Sigmoid colon (tissue), 7 donors: ENCODE data around the gene COL15A1. TPM values are rescaled to one million over a fixed set of nuclear protein-coding genes. Genes with fewer than 3 reads are reported as not detected.

Experiments
- DNase-seq: peaks from one replicate; pipeline ENCODE4 v3.0.0-alpha.2; 2019
- H3K27ac ChIP-seq, 4 donors: fragments of 200-600 bp; sonication (generic); one replicate each; pipeline ENCODE4 v1.5.1; 2016 to 2019; ENCODE audit warnings: mild to moderate bottlenecking in 1 of 4
- H3K27me3 ChIP-seq, 3 donors: fragments of 200-600 bp; sonication (generic); one replicate each; pipeline ENCODE4 v1.5.1; 2019; ENCODE audit warnings: mild to moderate bottlenecking in 1 of 3
- H3K36me3 ChIP-seq, 4 donors: fragments of 200-600 bp; sonication (generic); one replicate each; pipeline ENCODE4 v1.5.1; 2016 to 2019
- H3K4me1 ChIP-seq, 4 donors: fragments of 200-600 bp; sonication (generic); one replicate each; pipeline ENCODE4 v1.5.1; 2017 to 2019
- H3K4me3 ChIP-seq, 4 donors: fragments of 200-600 bp; sonication (generic); one replicate each; pipeline ENCODE4 v1.5.1; 2017 to 2019; ENCODE audit warnings: mild to moderate bottlenecking in 2 of 4, moderate library complexity in 1 of 4
- H3K9me3 ChIP-seq, 4 donors: fragments of 200-600 bp in 3 of 4; sonication (generic) in 3 of 4; one replicate each; pipeline versions ENCODE4 v1.5.1 to v1.6.1; 2013 to 2019
- CTCF ChIP-seq, 4 experiments: fragments of 450-650 bp in 3 of 4; fragments of 200-600 bp in 1 of 4; IDR thresholded peaks; one replicate each; pipeline ENCODE4 v1.5.1; 2016 to 2019; ENCODE audit warnings: antibody characterized with exemption in 4 of 4, mild to moderate bottlenecking in 3 of 4, moderate library complexity in 2 of 4
- EP300 ChIP-seq, 4 donors: sonication (generic); formaldehyde crosslinking; IDR thresholded peaks; one replicate each; pipeline ENCODE4 v1.6.1; 2017; ENCODE audit warnings: antibody characterized with exemption in 4 of 4
- POLR2A ChIP-seq, 2 donors: fragments of 450-650 bp; IDR thresholded peaks; one replicate each; pipeline ENCODE4 v1.6.1; 2016; ENCODE audit warnings: antibody characterized with exemption in 2 of 2, mild to moderate bottlenecking in 2 of 2, moderate library complexity in 2 of 2
- POLR2AphosphoS5 ChIP-seq, 4 donors: sonication (generic); formaldehyde crosslinking; IDR thresholded peaks; one replicate each; pipeline ENCODE4 v1.6.1; 2017; ENCODE audit warnings: antibody characterized with exemption in 4 of 4
- WGBS, 2 donors: extraction: QIAGEN DNeasy Blood & Tissue Kit; methylation state at CpG; one replicate each; pipeline ENCODE4 v1.1.7; 2013; 5-methylcytosine and 5-hydroxymethylcytosine counted together
- intact Hi-C: fragments of 100-400 bp; cut with DNase I; formaldehyde crosslinking; loops from one replicate; pipeline ENCODE4 v1.15.1; 2023
- polyA plus RNA-seq, 3 donors: library from polyadenylated mRNA; stranded (reverse); fragments of 200-250 nt; gene quantifications; one replicate each; pipeline ENCODE4 v1.2.3, GENCODE V29; 2013
- total RNA-seq, 4 donors: library from RNA; depleted of rRNA; stranded (reverse); fragments of >200 nt; gene quantifications; one replicate each; pipeline ENCODE4 v1.1.0, GENCODE V29; 2016
- donor health status: healthy with polysubstance abuse.
- donor health status: Bipolar disorder and iron deficiency.
- donor health status: healthy.

Gene COL15A1
- total and polyA plus RNA-seq, 7 donors = under 0.01 to 104 (median 21.4) TPM

DNA sequence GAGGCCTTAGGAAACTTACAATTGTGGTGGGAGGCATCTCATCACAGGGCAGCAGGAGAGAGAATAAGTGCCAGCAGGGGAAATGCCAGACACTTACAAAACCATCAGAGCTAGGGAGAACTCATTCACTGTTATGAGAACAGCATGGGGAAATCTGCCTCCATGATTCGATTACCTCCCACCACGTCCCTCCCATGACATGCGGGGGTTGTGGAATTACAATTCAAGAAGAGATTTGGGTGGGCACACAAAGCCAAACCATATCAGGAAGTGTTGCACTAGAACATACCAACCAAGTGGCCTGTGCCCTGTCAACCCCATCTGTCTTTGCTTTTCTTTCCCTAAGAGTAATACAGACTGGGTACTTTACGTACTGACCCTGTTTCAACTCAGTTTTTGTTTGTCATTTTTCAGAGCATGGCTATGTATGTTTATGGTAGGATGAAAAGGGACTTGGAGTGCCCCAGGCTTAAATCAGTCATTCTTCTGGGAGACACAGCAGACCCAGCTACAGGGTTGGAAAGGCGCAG is 102.9 kb downstream of the COL15A1 start:
- DNase-seq = no peak
- Histone ChIP-seq H3K4me1 (peaks cover 0 to 34% (median 22%) of the 10 kb centered on the region in 4 donors), H3K36me3 (peaks cover 4 to 80% (median 25%) of the 10 kb centered on the region in 4 donors), H3K27ac (peak overlapping the region in 3 of 4 donors; percentile 76 to 88 (median 87)), H3K4me3 (no peak overlapping the region), H3K9me3 (peaks cover 0 to 9% (median 0%) of the 10 kb centered on the region in 4 donors), H3K27me3 (no peaks in the 10 kb centered on the region)
- 89 to 91% methylated on average over 5 of the region's 5 CpGs for WGBS, 2 donors
- intact Hi-C loops = no loop called here
- peak; percentile 58 to 91 (median 84) for TF ChIP-seq POLR2AphosphoS5 (IDR thresholded peaks at IDR 0.05)
- TF ChIP-seq POLR2A (IDR thresholded peaks at IDR 0.05) = no peak
- peak; percentile 11 to 97 (median 86) for TF ChIP-seq EP300 (IDR thresholded peaks at IDR 0.05)
- no peak for TF ChIP-seq CTCF (IDR thresholded peaks at IDR 0.05)

GRCh38 chr9:99049228-99049627 is 105.5 kb downstream of the COL15A1 start:
- WGBS, 2 donors = 88 to 95% methylated on average over 1 of the region's 1 CpG
- TF ChIP-seq CTCF (IDR thresholded peaks at IDR 0.05) (no peak), EP300 (IDR thresholded peaks at IDR 0.05) (no peak), POLR2A (IDR thresholded peaks at IDR 0.05) (no peak), POLR2AphosphoS5 (IDR thresholded peaks at IDR 0.05) (no peak)
- H3K27me3 ChIP-seq = no peaks in the 10 kb centered on the region
- H3K4me1 ChIP-seq = peaks cover 0 to 59% (median 45%) of the 10 kb centered on the region in 4 donors
- peaks cover 4 to 56% (median 19%) of the 10 kb centered on the region in 4 donors for H3K36me3 ChIP-seq
- peaks cover 0 to 9% (median 0%) of the 10 kb centered on the region in 4 donors for H3K9me3 ChIP-seq
- H3K27ac ChIP-seq = peak overlapping the region in 3 of 4 donors; percentile 72 to 88 (median 87)
- intact Hi-C loops = no loop called here
- no peak for DNase-seq
- H3K4me3 ChIP-seq = no peak overlapping the region

GRCh38 chr9:99049641-99050040 is 105.9 kb downstream of the COL15A1 start:
- intact Hi-C loops = loop anchor here (5.0 kb wide), 1 partner anchor 53 kb away; no protein-coding TSS in a partner anchor
- peak overlapping the region in 3 of 4 donors; percentile 72 to 88 (median 87) for H3K27ac ChIP-seq
- DNase-seq = no peak
- peaks cover 0 to 59% (median 45%) of the 10 kb centered on the region in 4 donors for H3K4me1 ChIP-seq
- TF ChIP-seq POLR2AphosphoS5 (IDR thresholded peaks at IDR 0.05) = no peak
- TF ChIP-seq POLR2A (IDR thresholded peaks at IDR 0.05) = no peak
- no peak for TF ChIP-seq CTCF (IDR thresholded peaks at IDR 0.05)
- no peak for TF ChIP-seq EP300 (IDR thresholded peaks at IDR 0.05)
- WGBS, 2 donors = 79 to 91% methylated on average over 4 of the region's 4 CpGs
- H3K9me3 ChIP-seq = peaks cover 0 to 4% (median 0%) of the 10 kb centered on the region in 4 donors
- no peak overlapping the region for H3K4me3 ChIP-seq
- H3K27me3 ChIP-seq = no peaks in the 10 kb centered on the region
- peaks cover 4 to 55% (median 16%) of the 10 kb centered on the region in 4 donors for H3K36me3 ChIP-seq

GRCh38 chr9:99050292-99050911 is 106.7 kb downstream of the COL15A1 start:
- 85% methylated on average over 10 of the region's 10 CpGs for WGBS, 2 donors
- peaks cover 4 to 55% (median 18%) of the 10 kb centered on the region in 4 donors for H3K36me3 ChIP-seq
- no peak overlapping the region for H3K4me3 ChIP-seq
- peak overlapping the region in 3 of 4 donors; percentile 72 to 88 (median 87) for H3K27ac ChIP-seq
- intact Hi-C loops = loop anchor here (5.0 kb wide), 1 partner anchor 52 kb away; no protein-coding TSS in a partner anchor
- H3K9me3 ChIP-seq = no peaks in the 10 kb centered on the region
- TF ChIP-seq CTCF (IDR thresholded peaks at IDR 0.05) = no peak
- TF ChIP-seq EP300 (IDR thresholded peaks at IDR 0.05) = no peak
- TF ChIP-seq POLR2AphosphoS5 (IDR thresholded peaks at IDR 0.05) = no peak
- TF ChIP-seq POLR2A (IDR thresholded peaks at IDR 0.05) = no peak
- no peaks in the 10 kb centered on the region for H3K27me3 ChIP-seq
- H3K4me1 ChIP-seq = peaks cover 0 to 59% (median 45%) of the 10 kb centered on the region in 4 donors
- DNase-seq = no peak
